GM18519 (cell line): ENCODE data around the gene CDK11B.
"Not testable (repeated sequence)": the region's sequence is repeated elsewhere in the genome, so short reads cannot be mapped to it uniquely, and the experiment has no call there.

Experiments used
- ATAC-seq: cut with Tn5 transposase; IDR thresholded peaks from one replicate; pipeline ENCODE4 v1.9.1; 2021; ENCODE audit warnings: mild to moderate bottlenecking, moderate library complexity; ENCODE audit not compliant: unreplicated experiment, low FRiP score

CDK11B gene

GRCh38 chr1:1658583-1659549 is at the start of gene CDK11B:
Gene CDK11B (minus strand): TSS chr1:1659004. CDS start chr1:1657485, 1,519 bp downstream.
- ATAC-seq: peak; percentile 70

DNA sequence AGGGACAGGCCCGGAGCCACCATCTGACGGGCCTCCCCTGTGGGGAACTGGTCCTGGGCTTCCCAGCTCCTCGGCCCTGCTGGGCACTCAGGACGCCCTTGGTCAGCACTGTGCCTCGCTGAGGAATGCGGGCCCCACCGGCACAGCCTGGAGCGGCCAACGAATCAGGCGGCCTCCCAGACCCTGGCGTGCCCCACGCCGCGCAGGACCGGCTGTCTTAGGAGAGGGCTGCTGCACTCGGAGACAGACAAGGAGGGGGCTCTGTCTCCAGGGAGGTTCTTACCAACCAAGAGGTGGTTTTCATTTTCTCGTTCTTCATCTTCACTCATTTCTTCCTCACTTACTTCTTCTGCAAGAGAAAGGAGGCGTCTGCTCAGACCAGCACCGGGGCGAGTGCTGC is 49.1 kb upstream of the CDK11B start:
- not testable (repeated sequence) for ATAC-seq

- ATAC-seq: not testable (repeated sequence)
These were observed 48.4 kb upstream of the CDK11B start for GRCh38 chr1:1707241-1707640.

GRCh38 chr1:1705623-1706022 is 46.8 kb upstream of the CDK11B start:
- not testable (repeated sequence) for ATAC-seq

GRCh38 chr1:1704284-1704957 is 45.6 kb upstream of the CDK11B start:
- ATAC-seq: not testable (repeated sequence)

GRCh38 chr1:1703796-1704195 is 45.0 kb upstream of the CDK11B start:
- ATAC-seq: no peak

GRCh38 chr1:1702506-1702905 is 43.7 kb upstream of the CDK11B start:
- not testable (repeated sequence) for ATAC-seq

DNA sequence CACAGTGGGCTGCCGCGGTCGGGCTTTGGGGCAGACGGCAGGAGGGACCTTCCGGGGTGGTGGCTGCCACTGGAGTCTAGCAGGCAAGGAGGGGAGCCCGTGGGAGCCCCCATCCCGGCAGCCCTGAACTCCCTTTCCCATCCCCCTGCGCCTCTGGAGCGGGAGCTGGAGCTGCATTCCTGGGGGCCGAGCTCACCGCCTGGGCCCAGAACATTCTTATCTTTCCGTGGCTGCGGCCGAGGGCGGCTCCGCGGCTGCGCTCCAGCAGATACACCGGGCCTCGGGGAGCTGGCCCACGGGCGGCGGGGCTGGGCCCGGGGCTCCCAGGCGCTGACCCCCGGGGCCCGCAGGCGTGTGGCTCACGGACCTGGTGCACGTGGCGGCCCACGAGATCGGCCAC is 41.8 kb upstream of the CDK11B start:
- ATAC-seq: not testable (repeated sequence)

DNA sequence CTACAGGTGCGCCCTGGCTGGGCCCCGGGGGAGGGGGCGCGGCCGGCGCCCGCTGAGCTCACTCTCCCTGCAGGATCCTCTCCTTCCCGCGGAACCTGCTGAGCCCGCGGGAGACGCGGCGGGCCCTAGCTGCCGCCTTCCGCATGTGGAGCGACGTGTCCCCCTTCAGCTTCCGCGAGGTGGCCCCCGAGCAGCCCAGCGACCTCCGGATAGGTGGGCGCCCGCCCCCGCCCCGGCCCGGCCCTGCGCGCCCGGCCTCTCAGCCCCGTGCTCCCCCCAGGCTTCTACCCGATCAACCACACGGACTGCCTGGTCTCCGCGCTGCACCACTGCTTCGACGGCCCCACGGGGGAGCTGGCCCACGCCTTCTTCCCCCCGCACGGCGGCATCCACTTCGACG is 41.3 kb upstream of the CDK11B start:
- not testable (repeated sequence) for ATAC-seq

DNA sequence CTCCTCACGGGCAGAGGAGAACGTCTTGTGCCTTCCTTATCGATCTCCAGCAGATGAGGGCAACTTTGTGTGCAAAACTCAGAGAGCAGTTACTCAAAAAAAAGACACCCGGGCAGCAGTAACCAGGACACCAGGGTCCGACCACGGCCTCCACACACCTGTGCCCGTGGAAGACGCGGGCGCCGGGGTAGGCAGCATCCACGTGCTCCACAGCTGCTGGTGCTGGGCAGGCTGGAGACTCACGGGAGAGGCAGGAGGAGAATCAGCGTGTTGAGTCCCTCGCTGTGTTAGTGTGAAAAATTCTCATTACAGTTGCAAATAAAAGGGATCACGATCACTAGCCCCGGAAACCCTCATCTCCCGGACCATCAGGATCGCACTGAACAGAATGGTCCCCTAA is 40.3 kb upstream of the CDK11B start:
- ATAC-seq: not testable (repeated sequence)

GRCh38 chr1:1697358-1698183 is 38.8 kb upstream of the CDK11B start:
- not testable (repeated sequence) for ATAC-seq

- not testable (repeated sequence) for ATAC-seq
These were observed 37.9 kb upstream of the CDK11B start for GRCh38 chr1:1696431-1697357.

DNA sequence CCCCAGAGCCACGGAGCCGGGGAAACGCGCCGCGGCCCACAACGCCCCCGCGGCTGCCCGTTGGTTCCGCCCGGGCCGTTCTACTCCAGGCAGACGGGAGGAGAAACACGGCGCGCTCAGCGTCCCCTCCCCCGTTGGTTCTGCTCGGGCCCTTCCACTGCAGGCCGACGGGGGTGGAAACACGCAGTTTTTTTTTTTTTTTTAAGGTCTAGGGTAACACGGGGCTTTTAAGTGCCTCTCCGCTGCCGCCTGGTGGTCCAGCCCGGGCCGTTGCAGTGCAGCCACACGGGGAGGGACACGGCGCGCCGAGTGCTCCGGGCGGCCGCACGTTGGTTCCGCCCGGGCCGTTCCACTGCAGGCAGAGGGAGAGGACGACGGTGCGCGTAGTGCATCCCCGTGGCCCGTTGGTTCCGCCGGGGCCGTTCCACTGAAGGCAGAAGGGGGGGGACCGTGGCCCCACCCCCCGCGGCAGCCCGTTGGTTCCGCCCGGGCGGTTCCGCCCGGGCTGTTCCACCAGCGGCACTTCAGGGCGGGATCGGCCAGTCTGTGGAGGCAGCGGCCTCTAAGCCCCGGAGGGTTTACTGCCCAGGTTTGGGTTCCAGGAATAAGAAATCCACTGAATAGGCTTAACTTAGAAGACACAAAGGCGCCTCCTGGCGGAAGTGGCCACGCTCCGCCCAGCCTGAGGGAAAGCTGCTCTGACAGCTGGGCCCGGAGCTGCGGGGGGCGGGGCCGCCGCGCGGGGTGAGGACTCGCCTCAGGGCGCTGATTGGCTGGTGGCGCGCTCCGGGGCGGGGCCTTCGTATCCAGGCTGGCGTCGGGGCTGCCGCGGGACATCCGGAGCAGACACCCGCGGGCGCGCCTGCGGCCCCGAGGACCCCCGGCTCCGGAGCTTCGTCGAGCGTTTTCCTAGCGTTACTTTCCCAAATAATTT is 34.2 kb upstream of the CDK11B start, which contains the start of gene SLC35E2B:
TSS of gene SLC35E2B (minus strand) at position 82 of the 934 bp plus-strand sequence. CDS start 16,096 bp downstream, outside the sequence.
- peak; percentile 56 for ATAC-seq

DNA sequence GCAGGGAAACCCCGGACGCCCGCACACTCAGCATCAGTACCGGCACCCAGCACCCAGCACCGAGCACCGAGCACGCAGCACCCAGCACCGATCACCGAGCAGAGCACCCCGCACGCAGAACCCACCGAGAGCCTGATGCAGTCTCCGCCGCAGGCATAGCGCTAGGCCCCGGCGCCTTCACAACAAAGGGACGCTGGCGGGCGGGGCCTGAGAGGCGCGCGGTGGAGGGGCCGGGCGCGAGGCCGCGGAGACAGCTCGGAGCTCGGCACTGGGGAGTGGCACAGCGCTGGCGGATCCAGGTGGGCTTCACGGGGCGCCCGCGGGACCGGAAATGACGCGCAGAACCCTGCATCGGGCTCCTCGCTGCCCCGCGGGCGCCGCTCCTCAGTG is 33.5 kb upstream of the CDK11B start:
- ATAC-seq: peak; percentile 27

GRCh38 chr1:1691443-1691842 is 32.6 kb upstream of the CDK11B start:
- not testable (repeated sequence) for ATAC-seq

DNA sequence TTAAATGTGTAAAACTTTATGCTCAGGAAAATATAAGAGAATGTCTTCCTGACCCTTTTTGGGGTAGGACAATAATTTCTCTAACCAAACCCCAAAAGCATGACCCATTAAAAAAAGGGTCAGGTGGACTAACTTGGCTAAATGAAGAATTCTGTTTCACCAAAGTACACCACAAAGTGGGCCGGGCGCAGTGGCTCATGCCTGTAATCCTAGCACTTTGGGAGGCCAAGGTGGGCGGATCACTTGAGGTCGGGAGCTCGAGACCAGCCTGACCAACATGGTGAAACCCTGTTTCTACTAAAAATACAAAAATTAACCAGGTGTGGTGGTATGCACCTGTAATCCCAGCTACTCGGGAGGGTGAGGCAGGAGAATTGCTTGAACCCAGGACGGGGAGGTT is 30.7 kb upstream of the CDK11B start:
- not testable (repeated sequence) for ATAC-seq

- ATAC-seq: no peak
These were observed 29.0 kb upstream of the CDK11B start for GRCh38 chr1:1687846-1688245.

- no peak for ATAC-seq
These were observed 25.4 kb upstream of the CDK11B start for GRCh38 chr1:1684031-1684681.
